Fibroblast of skin of abdomen (primary cell): ENCODE data around the gene TMEM131L.
"Not testable (repeated sequence)": the region's sequence is repeated elsewhere in the genome, so short reads cannot be mapped to it uniquely, and the experiment has no call there.

Experiments used
- DNase-seq: peaks from one replicate; pipeline ENCODE4 v3.0.0-alpha.2; 2013

The TMEM131L gene

DNA sequence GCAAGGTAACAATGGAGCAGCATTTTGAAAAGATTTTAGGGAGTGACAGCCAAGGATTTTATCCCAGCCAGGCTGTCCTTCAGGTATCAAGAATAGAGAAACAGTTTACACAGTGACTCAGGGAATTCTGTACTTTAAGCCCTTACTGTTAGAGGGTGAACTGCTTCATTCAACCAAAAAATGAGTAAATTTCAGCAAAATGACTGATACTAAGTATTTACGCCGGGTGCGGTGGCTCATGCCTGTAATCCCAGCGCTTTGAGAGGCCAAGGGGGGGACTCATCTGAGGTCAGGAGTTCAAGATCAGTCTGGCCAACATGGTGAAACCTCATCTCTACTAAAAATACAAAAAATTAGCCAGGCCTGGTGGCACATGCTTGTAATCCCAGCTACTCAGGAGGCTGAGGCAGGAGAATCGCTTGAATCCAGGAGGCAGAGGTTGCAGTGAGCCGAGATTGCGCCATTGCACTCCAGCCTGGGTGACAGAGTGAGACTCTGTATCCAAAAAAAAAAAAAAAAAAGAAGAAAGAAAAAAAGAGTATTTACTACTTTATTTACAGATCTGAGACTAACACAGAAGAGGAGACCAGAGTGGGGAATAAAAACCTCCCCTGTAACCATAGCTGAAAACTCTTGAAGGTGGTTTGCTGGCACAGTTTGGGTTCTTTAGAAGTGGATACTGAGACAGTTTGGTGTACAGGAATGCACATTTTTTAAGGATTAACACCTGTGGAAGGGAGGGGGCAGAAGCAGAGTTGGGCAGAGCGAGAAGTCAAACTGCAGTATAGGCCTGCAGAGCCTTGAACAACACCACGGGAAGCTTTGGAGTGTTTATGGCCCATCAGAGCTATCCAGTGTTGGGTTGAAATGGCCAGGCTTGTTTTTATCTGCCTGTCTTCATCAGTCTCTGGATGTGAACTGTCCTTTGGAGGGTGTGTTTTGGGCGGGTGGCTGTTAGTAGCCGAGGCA lies 40.5 kb downstream of the TMEM131L start:
- no peak for DNase-seq

DNA sequence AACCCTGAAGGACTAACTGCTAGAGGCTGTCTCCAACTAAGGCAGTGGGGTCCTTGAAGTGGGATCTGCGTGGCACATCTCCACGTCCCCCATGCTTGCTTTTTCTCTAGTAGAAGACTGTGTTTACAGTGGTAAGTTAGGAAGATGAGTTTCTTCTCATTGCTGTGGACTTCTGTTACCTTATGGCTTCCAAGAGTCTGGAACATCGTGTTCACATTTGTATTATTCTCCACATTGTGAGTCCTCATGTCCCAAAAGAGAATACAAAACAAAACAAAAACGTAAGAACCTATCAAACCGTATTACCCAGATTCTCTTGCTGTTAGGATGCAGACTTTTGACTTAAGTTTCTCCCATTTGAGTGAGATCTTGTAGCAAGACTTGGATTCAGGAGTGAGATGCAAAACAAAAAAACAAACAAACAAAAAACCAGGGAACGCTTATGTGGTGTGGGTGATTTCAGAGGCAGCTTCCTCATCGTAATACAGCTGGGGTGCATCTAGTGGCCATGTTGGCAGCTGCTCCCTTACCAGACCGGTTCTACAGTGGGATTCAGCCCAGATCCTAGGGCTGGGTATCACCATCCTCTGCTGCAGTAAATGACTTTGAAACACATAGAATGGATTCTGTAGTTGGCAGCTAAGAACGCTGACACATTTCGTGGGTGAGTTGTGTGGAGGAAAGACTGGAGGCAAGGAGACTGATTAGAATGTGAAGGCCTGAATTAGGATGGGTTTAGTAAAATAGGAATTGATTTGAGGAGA lies 41.3 kb downstream of the TMEM131L start:
- DNase-seq: no peak

DNA sequence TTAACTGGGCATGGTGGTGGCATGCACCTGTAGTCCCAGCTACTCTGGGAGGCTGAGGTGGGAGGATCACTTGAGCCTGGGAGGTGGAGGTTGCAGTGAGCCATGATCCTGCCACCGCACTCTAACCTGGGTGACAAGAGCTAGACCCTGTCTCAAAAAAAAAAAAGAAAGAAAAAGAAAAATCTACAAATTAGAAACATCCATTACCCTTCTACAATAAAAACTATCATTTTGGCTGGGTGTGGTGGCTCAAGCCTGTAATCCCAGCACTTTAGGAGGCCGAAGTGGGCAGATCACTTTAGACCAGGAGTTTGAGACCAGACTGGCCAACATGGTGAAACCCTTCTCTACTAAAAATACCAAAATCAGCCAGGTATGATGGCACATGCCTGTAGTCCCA lies 43.1 kb downstream of the TMEM131L start:
- not testable (repeated sequence) for DNase-seq

DNA sequence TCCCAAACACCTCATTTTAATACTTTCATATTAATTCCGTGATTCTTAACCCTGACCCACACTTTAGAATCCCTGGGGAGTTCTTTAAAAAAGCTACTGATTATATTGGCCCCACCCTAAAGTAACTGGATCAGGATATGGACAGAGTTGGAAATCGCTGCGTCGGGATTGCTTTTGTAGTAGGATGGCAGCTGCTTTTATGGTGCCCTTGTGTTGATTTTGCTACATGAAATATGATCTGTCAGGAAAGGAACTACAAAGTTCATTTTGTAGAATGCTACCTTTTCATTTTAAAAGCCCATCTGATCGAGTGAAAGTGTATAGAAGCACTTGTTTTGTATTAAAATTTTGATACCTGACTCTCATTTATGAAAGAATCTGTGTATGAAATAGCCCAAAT lies 43.6 kb downstream of the TMEM131L start:
- DNase-seq: no peak

DNA sequence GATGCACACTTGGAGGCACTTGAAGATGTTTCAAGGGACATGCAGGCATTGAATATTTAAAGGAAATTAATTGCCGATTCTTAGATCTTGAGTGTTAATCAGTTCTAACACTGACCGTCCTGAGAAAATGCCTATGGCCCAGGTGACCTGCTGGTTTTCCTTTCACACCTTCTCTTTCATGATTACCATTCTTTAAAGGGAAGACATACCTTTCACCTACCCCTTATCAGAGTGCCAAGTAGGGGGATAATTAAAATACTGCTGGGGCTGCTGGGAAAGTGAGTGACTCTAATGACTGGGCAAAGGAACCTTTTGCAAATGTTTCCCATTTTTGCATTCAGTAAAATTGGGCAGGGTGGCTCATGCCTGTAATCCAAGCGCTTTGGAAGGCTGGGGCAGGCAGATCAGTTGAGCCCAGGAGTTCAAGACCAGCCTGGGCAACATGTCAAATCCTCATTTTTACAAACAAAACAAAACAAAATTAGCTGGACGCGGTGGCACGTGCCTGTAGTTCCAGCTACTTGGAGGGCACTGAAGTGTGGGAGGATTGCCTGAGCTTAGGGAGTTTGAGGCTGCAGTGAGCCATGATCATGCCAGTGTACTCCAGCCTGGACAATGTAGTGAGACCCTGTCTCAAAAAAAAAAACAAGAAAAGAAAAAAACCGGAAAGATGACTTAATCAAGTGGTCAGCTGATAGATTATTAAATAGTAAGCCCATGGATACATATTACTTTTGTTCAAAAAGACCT lies 44.3 kb downstream of the TMEM131L start:
- no peak for DNase-seq

- no peak for DNase-seq
These were observed 44.9 kb downstream of the TMEM131L start for GRCh38 chr4:153511104-153511503.

GRCh38 chr4:153512162-153512852 lies 46.1 kb downstream of the TMEM131L start:
- DNase-seq: no peak

- DNase-seq: peak; percentile 48
These were observed 46.9 kb downstream of the TMEM131L start for GRCh38 chr4:153512952-153513500.

DNA sequence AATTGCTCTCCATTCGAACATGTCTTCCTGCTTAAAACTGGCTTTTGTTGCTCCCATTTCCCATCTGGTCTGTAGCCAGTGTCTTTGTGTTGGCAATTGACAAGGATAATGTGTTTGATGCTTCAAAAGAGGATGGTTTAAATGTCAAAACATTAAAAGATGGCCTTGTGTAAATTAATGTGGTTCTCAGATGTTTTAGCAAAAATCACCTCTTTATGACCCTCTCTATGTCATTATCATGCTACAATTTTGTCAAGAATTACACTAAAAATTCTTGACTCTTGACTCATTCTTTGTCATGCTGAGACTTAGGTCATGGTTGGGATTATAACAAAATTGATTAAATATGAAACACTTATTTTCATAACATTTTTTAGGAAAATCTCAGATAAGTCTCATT lies 47.4 kb downstream of the TMEM131L start:
- peak; percentile 89 for DNase-seq

DNA sequence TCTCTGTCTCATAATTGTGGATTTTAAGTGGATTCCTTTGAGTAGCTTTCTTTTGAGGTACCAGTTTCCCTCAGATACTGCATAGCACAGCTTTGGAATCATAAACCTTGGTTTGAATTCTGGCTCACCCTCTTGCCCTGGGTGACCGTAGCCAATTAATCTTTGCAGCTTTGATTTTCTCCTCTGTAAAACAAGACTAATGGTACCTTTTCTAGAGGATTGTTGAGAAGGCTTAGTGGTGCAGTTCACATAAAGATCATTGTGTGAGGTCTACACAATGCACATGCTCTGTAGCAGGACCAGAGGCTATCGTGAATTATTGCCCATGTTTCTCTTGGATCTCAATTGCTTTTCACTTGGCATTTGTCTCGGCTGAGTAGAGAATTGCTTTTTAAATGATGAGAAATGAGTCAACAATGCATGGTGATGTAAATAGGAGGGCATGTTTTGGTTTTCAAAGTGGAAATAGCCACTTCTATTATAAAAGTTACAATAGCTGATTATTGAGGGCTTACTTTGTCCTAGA lies 47.9 kb downstream of the TMEM131L start:
- peak; percentile 89 for DNase-seq

- DNase-seq: no peak
These were observed 48.7 kb downstream of the TMEM131L start for GRCh38 chr4:153514688-153515426.

DNA sequence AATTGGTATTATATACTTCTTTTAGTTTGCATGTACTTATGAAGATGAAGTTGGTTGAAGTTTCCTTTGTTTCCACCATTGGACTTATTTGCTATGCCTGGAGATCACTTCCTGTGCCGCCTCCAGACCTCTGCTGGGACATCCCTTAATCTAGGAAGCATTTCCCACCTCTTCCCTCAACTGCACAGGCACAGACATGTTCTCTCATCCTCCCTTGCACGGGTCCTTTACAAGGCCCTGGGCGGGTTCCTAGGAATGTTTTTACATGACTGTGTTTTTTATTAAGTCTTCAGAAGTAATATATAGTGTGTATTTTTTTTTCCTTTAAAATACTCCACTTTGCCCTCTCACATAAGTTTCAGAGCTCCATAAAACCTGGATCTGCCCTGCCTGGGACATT lies 51.0 kb downstream of the TMEM131L start:
- no peak for DNase-seq

DNA sequence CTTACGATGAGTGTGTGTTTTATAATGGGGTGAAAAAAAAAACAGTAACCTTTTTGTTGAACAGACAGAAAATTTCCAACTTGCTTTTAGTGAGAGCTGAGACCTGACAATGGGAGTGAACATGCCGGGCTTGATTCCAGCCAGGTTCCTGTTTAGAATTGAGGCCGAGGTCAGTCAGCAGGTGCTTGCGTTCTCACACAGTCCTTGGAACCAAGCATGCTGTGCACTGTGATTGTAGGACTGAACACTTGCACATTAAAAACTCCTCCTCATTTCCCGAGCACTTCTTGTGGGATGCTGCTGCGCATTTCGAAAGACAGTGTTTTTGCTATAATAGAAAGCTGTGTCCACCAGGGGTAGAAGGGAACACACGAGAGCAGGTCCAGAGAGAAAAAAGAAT lies 51.8 kb downstream of the TMEM131L start:
- DNase-seq: no peak

- no peak for DNase-seq
These were observed 52.7 kb downstream of the TMEM131L start for GRCh38 chr4:153518637-153519389.

- DNase-seq: no peak
These were observed 53.5 kb downstream of the TMEM131L start for GRCh38 chr4:153519687-153520086.

DNA sequence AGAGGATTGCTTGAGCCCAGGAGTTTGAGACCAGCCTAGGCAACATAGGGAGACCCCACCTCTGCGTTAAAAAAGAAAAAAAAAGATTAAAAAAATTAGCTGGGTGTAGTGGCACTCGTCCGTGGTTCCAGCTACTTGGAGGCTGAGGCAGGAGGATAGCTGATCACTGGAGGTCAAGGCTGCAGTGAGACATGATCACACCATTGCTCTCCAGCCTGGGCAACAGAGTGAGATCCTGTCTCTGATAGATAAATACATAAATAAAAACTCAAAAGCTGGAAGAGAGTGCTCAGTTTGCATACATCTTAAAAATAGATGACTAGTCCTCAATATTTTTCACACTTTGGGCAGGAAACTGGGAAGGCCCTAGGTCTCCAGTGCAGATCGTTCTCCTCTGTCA lies 54.1 kb downstream of the TMEM131L start:
- no peak for DNase-seq

- no peak for DNase-seq
These were observed 54.7 kb downstream of the TMEM131L start for GRCh38 chr4:153520801-153521329.

- no peak for DNase-seq
These were observed 55.3 kb downstream of the TMEM131L start for GRCh38 chr4:153521478-153521877.

- no peak for DNase-seq
These were observed 56.0 kb downstream of the TMEM131L start for GRCh38 chr4:153521999-153522801.
